GM23338 (cell line): ENCODE data around the gene CEBPE.

Experiments used
- CTCF ChIP-seq, 2 experiments: fragments of 200-600 bp in 1 of 2; sonication (generic) in 1 of 2; conservative IDR thresholded peaks; 2 replicates each; pipeline versions ENCODE4 v1.5.1 to v1.6.1; 2016 to 2017; ENCODE audit warnings: antibody characterized with exemption in 2 of 2, low read depth in 2 of 2, mild to moderate bottlenecking in 2 of 2, moderate library complexity in 1 of 2
- ETS1 ChIP-seq: IDR thresholded peaks from 2 replicates; pipeline ENCODE4 v1.6.1; 2016; ENCODE audit warnings: antibody characterized with exemption
- EZH2 ChIP-seq: fragments of 200-600 bp; sonication (generic); IDR thresholded peaks from one replicate; pipeline ENCODE4 v1.8.0; 2017; ENCODE audit warnings: antibody characterized with exemption, mild to moderate bottlenecking, low read depth; ENCODE audit not compliant: unreplicated experiment
- EZH2phosphoT487 ChIP-seq: fragments of 200-600 bp; sonication (generic); IDR thresholded peaks from one replicate; pipeline ENCODE4 v1.8.1; 2018; ENCODE audit warnings: antibody characterized with exemption; ENCODE audit not compliant: unreplicated experiment
- POLR2AphosphoS5 ChIP-seq: IDR thresholded peaks from 2 replicates; pipeline ENCODE4 v1.6.1; 2016; ENCODE audit warnings: antibody characterized with exemption, low read depth

GRCh38 chr14:23127861-23128260 lies 8.8 kb upstream of the CEBPE start:
- TF ChIP-seq EZH2 (no peak), POLR2AphosphoS5 (no peak), CTCF (conservative IDR thresholded peaks at IDR 0.05; ENCODE audit: low read depth in 2 of 2) (no peak), EZH2phosphoT487 (no peak), ETS1 (no peak)
